HFF-Myc (cell line): ENCODE data around the gene IFT57.

Source experiments
- DNase-seq: peaks from one replicate; pipeline ENCODE4 v3.0.0-alpha.2; 2011; ENCODE audit warnings: low read depth; ENCODE audit errors: extremely low read depth
- H3K4me3 ChIP-seq: replicated peaks from 2 replicates; pipeline ENCODE4 v1.5.1; 2011; ENCODE audit warnings: low read depth, mild to moderate bottlenecking, control low read depth, low read length
- TF ChIP-seq, protein P1 (sequence below): IDR thresholded peaks from 2 replicates; pipeline ENCODE4 v1.5.1; 2012; ENCODE audit warnings: mild to moderate bottlenecking, low read depth, low read length, control low read depth; ENCODE audit errors: missing control alignments

Gene IFT57

GRCh38 chr3:108250626-108251025 lies 28.4 kb upstream of the IFT57 start:
- no peak overlapping the region for H3K4me3 ChIP-seq
- TF ChIP-seq, protein P1, sequence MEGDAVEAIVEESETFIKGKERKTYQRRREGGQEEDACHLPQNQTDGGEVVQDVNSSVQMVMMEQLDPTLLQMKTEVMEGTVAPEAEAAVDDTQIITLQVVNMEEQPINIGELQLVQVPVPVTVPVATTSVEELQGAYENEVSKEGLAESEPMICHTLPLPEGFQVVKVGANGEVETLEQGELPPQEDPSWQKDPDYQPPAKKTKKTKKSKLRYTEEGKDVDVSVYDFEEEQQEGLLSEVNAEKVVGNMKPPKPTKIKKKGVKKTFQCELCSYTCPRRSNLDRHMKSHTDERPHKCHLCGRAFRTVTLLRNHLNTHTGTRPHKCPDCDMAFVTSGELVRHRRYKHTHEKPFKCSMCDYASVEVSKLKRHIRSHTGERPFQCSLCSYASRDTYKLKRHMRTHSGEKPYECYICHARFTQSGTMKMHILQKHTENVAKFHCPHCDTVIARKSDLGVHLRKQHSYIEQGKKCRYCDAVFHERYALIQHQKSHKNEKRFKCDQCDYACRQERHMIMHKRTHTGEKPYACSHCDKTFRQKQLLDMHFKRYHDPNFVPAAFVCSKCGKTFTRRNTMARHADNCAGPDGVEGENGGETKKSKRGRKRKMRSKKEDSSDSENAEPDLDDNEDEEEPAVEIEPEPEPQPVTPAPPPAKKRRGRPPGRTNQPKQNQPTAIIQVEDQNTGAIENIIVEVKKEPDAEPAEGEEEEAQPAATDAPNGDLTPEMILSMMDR: no peak
- DNase-seq: no peak

DNA sequence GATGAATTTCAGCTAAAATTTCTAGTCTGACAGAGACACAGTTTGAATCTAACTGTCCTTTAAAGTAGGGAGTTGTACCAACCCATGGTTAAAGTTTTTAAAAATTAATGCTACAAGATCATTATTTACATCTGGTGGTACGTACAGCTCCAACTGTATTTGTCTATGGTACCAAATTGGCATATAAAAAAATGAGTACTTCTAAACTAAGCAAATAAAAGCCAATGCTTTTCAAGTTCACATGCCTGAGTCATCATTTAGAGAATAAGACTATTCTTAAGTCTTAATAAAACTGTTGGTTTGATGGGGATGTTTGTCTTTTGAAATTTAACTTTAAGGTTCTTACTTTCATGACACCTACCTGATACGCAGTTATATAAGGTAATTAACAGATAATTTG lies 21.0 kb upstream of the IFT57 start:
- TF ChIP-seq, protein P1: no peak
- H3K4me3 ChIP-seq: no peak overlapping the region
- DNase-seq: no peak

DNA sequence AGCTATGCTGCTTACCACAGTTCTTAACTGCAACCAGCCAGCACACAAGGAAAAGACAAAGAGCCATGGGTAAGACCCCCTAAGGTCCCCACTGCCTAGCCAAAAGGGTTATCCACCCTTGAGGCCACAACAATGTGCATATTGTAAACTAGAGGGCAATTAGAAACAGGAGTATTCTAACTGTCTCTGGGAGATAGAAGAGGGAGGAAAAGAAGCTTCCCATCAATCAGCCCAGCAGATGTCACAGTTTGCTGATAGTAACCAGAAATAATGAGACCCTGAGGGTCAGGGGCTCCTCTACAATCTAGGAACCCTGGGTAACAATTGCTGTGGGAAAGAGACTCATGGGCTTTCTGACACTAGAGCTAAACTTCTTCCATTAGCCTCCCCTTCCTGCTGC lies 20.6 kb upstream of the IFT57 start:
- no peak for DNase-seq
- no peak overlapping the region for H3K4me3 ChIP-seq
- TF ChIP-seq, protein P1: no peak

DNA sequence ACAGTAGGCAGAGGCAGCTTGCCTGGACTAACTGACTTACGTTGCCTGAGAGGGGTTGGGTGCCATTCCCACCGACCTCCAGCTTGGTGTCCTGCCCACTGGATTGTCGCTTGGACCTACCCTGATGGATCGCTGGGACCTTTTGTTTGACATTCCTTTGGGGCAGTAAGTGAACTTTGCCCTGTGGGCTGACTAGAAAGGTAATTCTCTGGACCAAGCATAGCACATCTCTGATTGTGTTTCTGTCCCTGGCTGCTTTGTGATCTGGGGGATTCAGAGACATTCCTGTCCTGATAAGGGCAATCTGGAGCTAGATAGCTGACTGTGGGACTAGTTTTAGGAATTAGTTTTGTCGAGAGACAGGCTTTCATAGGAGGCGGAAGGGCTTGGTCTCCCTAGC lies 19.5 kb upstream of the IFT57 start:
- no peak for DNase-seq
- TF ChIP-seq, protein P1: no peak
- H3K4me3 ChIP-seq: no peak overlapping the region

DNA sequence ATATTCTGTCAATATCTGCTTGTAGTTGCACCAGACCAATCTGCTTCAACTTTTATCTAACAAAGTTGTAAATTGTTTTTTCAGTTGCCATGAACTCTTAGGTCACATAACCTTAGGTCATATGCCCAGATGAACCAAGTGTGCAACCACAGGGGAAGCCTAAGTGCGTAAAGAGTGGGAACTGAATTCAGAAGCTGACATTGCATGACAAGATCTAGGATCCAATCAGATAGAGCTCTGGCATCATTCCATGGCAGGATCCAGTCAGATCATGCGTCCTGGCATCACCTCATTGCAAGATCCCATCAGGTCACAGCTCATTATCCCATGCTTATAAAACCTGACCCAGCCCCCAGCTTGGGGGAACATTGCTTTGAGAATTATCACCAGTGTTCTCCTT lies 18.9 kb upstream of the IFT57 start:
- TF ChIP-seq, protein P1: no peak
- DNase-seq: no peak
- no peak overlapping the region for H3K4me3 ChIP-seq

DNA sequence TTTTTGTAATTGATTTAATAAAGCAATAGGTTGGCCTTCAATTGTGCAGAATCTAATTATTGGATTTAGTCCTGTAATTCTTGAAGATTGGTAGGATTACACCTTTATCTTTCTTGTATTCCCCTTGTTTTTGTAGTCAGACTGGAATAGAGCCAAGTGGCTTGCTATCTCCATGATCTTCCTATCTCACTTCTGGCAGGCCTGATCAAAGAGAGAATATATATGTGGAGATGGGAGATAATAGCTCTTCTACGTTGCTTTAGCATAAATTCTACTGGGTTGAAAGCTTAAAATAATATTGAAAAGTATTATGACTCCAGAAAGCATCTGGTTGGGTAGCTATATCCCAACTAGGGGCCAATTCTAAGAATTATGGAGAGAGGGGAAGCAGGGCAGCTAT lies 16.9 kb upstream of the IFT57 start:
- TF ChIP-seq, protein P1: no peak
- no peak overlapping the region for H3K4me3 ChIP-seq
- no peak for DNase-seq

DNA sequence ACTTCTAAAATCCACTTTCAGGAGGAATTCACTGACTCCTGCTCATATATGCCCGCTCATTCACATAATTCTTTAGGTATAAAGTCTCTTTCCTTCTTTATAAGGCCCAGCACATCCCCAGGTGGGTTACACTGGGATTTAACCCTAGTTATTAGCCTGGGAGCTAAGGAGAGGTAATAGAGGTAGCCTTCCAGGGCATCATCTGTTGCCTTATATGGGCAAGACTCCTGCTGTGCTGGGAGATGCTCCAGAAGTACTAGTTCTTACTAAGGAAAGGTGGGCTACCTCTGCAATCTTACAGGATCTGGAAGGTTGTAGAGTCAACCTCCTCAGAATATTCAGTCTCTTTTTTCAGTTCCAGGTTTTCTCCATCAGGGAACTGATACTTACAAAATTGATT lies 13.1 kb upstream of the IFT57 start:
- TF ChIP-seq, protein P1: no peak
- DNase-seq: no peak
- no peak overlapping the region for H3K4me3 ChIP-seq
